ENCODE results near the gene ST3GAL6.

Gene ST3GAL6

GRCh38 chr3:98779541-98780335 lies 16.6 kb downstream of the ST3GAL6 start:
- no peaks in the 10 kb centered on the region for H3F3A ChIP-seq (ENCODE audit: insufficient read depth, low read length)
- no peak overlapping the region for H3K4me2 ChIP-seq (ENCODE audit: low read length)
- no peaks in the 10 kb centered on the region for H3K9me3 ChIP-seq (ENCODE audit: low read length)
- H2AFZ ChIP-seq (ENCODE audit: low read length), result no peak overlapping the region
- no peaks in the 10 kb centered on the region for H3K4me1 ChIP-seq (ENCODE audit: insufficient read depth, low read length, severe bottlenecking)
- no peak for TF ChIP-seq EZH2 (IDR thresholded peaks at IDR 0.05; ENCODE audit: borderline replicate concordance, low read length)
- TF ChIP-seq, protein P1, sequence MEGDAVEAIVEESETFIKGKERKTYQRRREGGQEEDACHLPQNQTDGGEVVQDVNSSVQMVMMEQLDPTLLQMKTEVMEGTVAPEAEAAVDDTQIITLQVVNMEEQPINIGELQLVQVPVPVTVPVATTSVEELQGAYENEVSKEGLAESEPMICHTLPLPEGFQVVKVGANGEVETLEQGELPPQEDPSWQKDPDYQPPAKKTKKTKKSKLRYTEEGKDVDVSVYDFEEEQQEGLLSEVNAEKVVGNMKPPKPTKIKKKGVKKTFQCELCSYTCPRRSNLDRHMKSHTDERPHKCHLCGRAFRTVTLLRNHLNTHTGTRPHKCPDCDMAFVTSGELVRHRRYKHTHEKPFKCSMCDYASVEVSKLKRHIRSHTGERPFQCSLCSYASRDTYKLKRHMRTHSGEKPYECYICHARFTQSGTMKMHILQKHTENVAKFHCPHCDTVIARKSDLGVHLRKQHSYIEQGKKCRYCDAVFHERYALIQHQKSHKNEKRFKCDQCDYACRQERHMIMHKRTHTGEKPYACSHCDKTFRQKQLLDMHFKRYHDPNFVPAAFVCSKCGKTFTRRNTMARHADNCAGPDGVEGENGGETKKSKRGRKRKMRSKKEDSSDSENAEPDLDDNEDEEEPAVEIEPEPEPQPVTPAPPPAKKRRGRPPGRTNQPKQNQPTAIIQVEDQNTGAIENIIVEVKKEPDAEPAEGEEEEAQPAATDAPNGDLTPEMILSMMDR (IDR thresholded peaks at IDR 0.05; ENCODE audit: low read length), result no peak
- H3K27ac ChIP-seq (ENCODE audit: low read depth, low read length, poor library complexity, severe bottlenecking), result no peak overlapping the region
- H3K9ac ChIP-seq (ENCODE audit: low read length), result no peak overlapping the region
- no peaks in the 10 kb centered on the region for H4K20me1 ChIP-seq (ENCODE audit: insufficient read depth, low read length)
- no peak overlapping the region for H3K4me3 ChIP-seq (ENCODE audit: low read depth, low read length, poor library complexity, severe bottlenecking)
- no peaks in the 10 kb centered on the region for H3K27me3 ChIP-seq (ENCODE audit: insufficient read depth, low read length)
- H3K79me2 ChIP-seq (ENCODE audit: insufficient read depth, low read length), result no peaks in the 10 kb centered on the region
- no peaks in the 10 kb centered on the region for H3K36me3 ChIP-seq (ENCODE audit: insufficient read depth, low read length)
- no peaks in the 10 kb centered on the region for H3K9me2 ChIP-seq (ENCODE audit: low read depth, low read length)

DNA sequence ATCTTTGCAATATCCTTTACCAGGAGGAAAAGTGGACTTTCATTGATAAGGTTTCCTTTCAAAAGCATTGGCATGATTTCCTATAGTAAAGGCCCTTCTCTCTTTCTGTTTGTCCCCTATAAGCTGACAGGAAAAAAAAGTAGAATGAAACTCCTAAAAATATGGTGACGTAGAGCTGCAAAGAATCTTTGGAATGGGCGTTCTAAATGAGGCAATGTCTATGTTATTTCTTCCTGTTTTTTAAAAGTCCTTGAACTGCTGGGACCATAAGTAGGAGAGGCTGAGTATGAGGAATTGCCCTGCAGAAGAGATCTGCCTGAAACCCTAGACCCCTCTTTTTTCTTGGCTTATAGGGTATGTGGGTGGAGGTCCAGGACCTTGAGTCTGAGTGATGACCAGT lies 17.2 kb downstream of the ST3GAL6 start:
- no peaks in the 10 kb centered on the region for H3K9me3 ChIP-seq (ENCODE audit: low read length)
- H3K4me2 ChIP-seq (ENCODE audit: low read length), result no peak overlapping the region
- H3K4me1 ChIP-seq (ENCODE audit: insufficient read depth, low read length, severe bottlenecking), result no peaks in the 10 kb centered on the region
- H3K9me2 ChIP-seq (ENCODE audit: low read depth, low read length), result no peaks in the 10 kb centered on the region
- no peak overlapping the region for H3K27ac ChIP-seq (ENCODE audit: low read depth, low read length, poor library complexity, severe bottlenecking)
- TF ChIP-seq, protein P1 (IDR thresholded peaks at IDR 0.05; ENCODE audit: low read length), result no peak
- TF ChIP-seq EZH2 (IDR thresholded peaks at IDR 0.05; ENCODE audit: borderline replicate concordance, low read length), result no peak
- no peaks in the 10 kb centered on the region for H3K36me3 ChIP-seq (ENCODE audit: insufficient read depth, low read length)
- H3K9ac ChIP-seq (ENCODE audit: low read length), result no peak overlapping the region
- H3F3A ChIP-seq (ENCODE audit: insufficient read depth, low read length), result no peaks in the 10 kb centered on the region
- H3K4me3 ChIP-seq (ENCODE audit: low read depth, low read length, poor library complexity, severe bottlenecking), result no peak overlapping the region
- no peaks in the 10 kb centered on the region for H3K79me2 ChIP-seq (ENCODE audit: insufficient read depth, low read length)
- no peaks in the 10 kb centered on the region for H3K27me3 ChIP-seq (ENCODE audit: insufficient read depth, low read length)
- no peaks in the 10 kb centered on the region for H4K20me1 ChIP-seq (ENCODE audit: insufficient read depth, low read length)
- no peak overlapping the region for H2AFZ ChIP-seq (ENCODE audit: low read length)

DNA sequence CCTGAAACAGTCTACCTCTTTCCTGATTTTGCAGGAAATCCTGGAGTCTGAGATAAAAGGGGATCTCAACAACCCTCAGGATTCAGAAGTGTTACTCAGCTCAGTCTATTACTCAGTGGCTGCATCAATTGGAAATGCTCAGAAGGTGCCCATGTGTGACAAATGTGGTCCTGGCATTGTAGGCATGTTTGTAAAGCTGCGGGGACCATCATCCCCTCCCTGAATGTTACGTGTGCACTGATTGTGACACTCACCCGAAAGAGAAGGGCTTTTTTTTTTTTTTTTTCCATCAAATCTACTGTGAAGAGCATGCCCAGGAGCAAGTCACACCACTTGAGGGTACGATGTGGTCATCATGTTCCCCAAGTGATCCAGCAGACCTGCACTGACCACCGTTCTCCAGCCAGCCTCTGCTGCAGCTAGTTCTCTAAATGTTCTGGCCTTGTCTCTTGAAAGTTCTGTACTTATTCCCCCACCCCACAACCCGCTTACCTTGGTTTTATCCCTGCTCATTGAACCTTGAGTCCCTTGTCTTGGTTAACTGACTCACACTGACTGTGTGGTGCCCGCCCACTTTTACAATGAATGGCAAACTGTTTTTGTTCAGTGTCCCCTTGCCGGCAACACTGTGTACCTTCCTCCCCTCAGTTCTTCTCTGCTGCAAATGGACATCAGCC lies 19.8 kb downstream of the ST3GAL6 start:
- H3K4me3 ChIP-seq (ENCODE audit: low read depth, low read length, poor library complexity, severe bottlenecking), result no peak overlapping the region
- no peaks in the 10 kb centered on the region for H3K79me2 ChIP-seq (ENCODE audit: insufficient read depth, low read length)
- no peaks in the 10 kb centered on the region for H3F3A ChIP-seq (ENCODE audit: insufficient read depth, low read length)
- no peak overlapping the region for H3K9ac ChIP-seq (ENCODE audit: low read length)
- H3K27ac ChIP-seq (ENCODE audit: low read depth, low read length, poor library complexity, severe bottlenecking), result no peak overlapping the region
- no peak overlapping the region for H2AFZ ChIP-seq (ENCODE audit: low read length)
- H3K4me1 ChIP-seq (ENCODE audit: insufficient read depth, low read length, severe bottlenecking), result no peaks in the 10 kb centered on the region
- no peaks in the 10 kb centered on the region for H3K36me3 ChIP-seq (ENCODE audit: insufficient read depth, low read length)
- H4K20me1 ChIP-seq (ENCODE audit: insufficient read depth, low read length), result no peaks in the 10 kb centered on the region
- H3K9me2 ChIP-seq (ENCODE audit: low read depth, low read length), result no peaks in the 10 kb centered on the region
- H3K4me2 ChIP-seq (ENCODE audit: low read length), result no peak overlapping the region
- TF ChIP-seq, protein P1 (IDR thresholded peaks at IDR 0.05; ENCODE audit: low read length), result no peak
- TF ChIP-seq EZH2 (IDR thresholded peaks at IDR 0.05; ENCODE audit: borderline replicate concordance, low read length), result no peak
- no peaks in the 10 kb centered on the region for H3K27me3 ChIP-seq (ENCODE audit: insufficient read depth, low read length)
- H3K9me3 ChIP-seq (ENCODE audit: low read length), result no peaks in the 10 kb centered on the region
